GM13976 (cell line): Measurements from ENCODE around the gene ZHX3.
A peak's percentile ranks its signal among the peaks of the same experiment; 100 is the strongest.

ENCODE experiments used
- DNase-seq: peaks from one replicate; pipeline ENCODE4 v3.0.0; 2012; ENCODE audit warnings: low spot score
- CTCF ChIP-seq: IDR thresholded peaks from 2 replicates; pipeline ENCODE4 v1.5.1; 2012; ENCODE audit warnings: borderline replicate concordance, mild to moderate bottlenecking; ENCODE audit not compliant: insufficient read depth; ENCODE audit errors: extremely low read depth, missing control alignments, control extremely low read depth
- in situ Hi-C: fragments of 300-500 bp; cut with MboI; formaldehyde crosslinking; loops from one replicate; pipeline ENCODE4 v1.12.0; 2022; ENCODE audit warnings: low sequenced_read_pairs, mixed read lengths, inconsistent platforms; ENCODE audit not compliant: unreplicated experiment

ZHX3 gene

GRCh38 chr20:41138475-41139226 lies 178.9 kb downstream of the ZHX3 start:
- in situ Hi-C loops: no loop called here
- DNase-seq: no peak
- TF ChIP-seq CTCF: no peak

GRCh38 chr20:41137614-41138474 lies 179.7 kb downstream of the ZHX3 start:
- no peak for TF ChIP-seq CTCF
- DNase-seq: peak; percentile 81
- in situ Hi-C loops: no loop called here

GRCh38 chr20:41136680-41137613 lies 180.6 kb downstream of the ZHX3 start, which contains the start of gene PLCG1:
Gene PLCG1, plus strand, starts transcription at chr20:41137543. Its CDS starts 99 bp downstream, at chr20:41137642.
- in situ Hi-C loops: no loop called here
- peak; percentile 95 for DNase-seq
- TF ChIP-seq CTCF: no peak

GRCh38 chr20:41135888-41136679 lies 181.4 kb downstream of the ZHX3 start:
- no peak for DNase-seq
- TF ChIP-seq CTCF: no peak
- in situ Hi-C loops: no loop called here

GRCh38 chr20:41135187-41135887 lies 182.2 kb downstream of the ZHX3 start:
- TF ChIP-seq CTCF: peak; percentile 67
- in situ Hi-C loops: no loop called here
- DNase-seq: peak; percentile 67
